GM12872 (cell line): ENCODE results near the gene DEUP1.

Experiments
- CTCF ChIP-seq: IDR thresholded peaks from 3 replicates; pipeline ENCODE4 v1.5.1; 2011; ENCODE audit warnings: low read depth, mild to moderate bottlenecking, low read length, moderate library complexity; ENCODE audit not compliant: insufficient read depth

DEUP1 gene

DNA sequence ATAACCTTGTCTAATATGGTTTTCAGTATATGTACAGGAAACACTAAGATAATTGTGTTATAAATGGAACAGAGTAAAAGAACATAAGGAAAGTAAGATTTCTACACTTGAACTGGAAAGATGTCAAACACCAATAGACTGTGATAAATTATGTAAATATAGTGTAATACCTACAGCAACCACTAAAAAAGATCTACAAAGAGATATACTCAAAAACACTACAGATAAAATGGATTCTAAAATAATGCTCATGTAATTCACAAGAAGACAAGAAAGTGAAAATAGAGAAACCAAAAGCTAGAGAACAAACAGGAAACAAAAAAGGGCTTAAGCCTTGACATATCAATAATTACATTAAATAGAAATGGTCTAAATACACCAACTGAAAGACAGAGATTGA is 30.9 kb downstream of the DEUP1 start:
- no peak for TF ChIP-seq CTCF

DNA sequence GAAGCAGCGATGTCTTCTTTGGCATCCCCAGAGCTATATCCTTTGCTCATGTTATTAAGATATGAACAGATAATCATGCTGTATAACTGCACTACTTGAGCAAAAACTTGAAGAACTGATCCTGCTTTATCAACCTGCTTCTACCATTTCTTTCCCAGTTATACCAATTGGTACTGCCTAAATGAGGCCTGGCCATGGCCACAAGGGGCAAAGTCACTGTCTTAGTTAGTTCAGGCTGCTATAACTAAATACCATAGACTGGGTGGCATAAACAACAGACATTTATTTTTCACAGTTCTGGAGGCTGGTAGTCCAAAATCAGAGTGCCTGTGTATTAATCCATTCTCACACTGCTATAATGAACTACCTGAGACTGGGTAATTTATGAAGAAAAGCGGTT is 37.5 kb downstream of the DEUP1 start:
- TF ChIP-seq CTCF, result no peak

DNA sequence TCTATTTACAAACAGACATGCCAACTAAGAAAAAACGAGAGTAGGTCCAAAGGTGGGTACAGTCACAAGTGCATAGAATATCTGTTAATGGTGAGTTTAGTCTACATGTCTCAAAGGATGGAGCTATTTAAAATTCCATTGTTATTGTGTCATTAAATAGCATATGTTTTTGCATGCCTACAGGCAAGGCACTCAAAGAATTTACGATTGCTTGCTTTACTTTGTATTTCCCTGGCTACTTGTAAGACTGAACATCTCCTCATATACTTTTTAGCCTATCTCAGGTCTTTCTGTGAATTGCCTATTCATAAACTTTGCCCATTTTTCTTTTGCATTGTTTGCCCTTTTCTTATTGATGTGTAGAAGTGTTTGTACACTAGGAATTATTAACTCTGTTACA is 39.7 kb downstream of the DEUP1 start:
- TF ChIP-seq CTCF, result no peak

DNA sequence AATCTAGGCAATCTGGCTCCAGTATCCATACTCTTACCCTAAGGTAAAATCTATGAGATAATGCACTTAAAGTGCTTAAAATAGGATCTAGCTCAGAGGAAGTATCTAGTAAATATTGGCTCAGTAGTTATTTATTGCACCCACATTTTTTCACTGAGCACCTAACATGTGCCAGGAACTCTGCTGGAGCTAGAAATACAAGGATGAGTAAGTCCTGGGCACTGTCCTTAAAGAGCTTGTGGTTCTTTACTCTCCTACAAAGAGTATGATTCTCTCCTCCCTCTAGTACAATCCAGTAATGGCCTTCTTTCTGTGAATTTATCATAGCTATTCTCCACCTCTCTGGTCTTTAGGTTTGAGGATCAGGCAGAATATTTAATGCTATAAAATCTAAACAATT is 59.2 kb downstream of the DEUP1 start:
- TF ChIP-seq CTCF, result no peak

DNA sequence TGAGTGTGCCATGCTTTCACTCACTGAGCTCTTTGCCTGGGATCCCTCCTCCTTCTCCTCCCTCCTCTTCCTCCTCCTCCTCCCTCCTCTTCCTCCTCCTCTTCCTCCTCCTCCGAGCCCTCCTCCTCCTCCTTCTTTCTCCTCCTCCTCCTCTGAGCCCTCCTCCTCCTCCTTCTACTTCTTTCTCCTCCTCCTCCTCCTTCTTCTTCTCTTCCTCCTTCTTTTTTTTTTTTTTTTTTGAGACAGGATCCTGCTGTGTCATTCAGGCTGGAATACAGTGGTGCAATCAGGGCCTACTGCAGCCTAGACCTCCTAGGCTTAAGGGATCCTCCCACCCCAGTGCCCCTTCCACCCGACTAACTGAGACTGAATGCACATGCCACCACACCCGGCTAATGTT is 62.3 kb downstream of the DEUP1 start:
- TF ChIP-seq CTCF, result no peak

DNA sequence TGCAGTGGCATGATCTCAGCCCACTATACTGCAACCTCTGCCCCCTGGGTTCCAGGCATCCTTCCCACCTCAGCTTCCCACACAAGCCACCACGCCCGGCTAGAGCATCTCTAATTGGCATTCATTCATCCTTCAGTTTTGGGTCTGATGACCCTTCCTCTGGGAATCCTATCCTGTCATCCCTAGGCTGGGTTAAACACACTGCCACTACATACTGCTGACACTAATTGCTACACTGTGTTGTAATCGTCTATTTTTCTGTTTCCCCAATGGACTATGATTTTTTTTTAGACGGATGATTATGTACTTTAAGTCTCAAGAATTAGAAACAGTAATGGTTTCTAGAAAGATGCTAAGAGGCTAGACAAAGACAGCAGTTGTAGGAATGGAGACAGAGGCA is 62.8 kb downstream of the DEUP1 start:
- no peak for TF ChIP-seq CTCF

- TF ChIP-seq CTCF, result no peak
These were observed 63.9 kb downstream of the DEUP1 start for GRCh38 chr11:93394488-93394887.

- TF ChIP-seq CTCF, result no peak
These were observed 65.8 kb downstream of the DEUP1 start for GRCh38 chr11:93396316-93396715.
